RKO (cell line): ENCODE results near the gene NKX6-1.
A peak's percentile ranks its signal among the peaks of the same experiment; 100 is the strongest.

Source experiments
- DNase-seq: peaks from one replicate; pipeline ENCODE4 v3.0.0-alpha.2; 2016; ENCODE audit warnings: low spot score

NKX6-1 gene

DNA sequence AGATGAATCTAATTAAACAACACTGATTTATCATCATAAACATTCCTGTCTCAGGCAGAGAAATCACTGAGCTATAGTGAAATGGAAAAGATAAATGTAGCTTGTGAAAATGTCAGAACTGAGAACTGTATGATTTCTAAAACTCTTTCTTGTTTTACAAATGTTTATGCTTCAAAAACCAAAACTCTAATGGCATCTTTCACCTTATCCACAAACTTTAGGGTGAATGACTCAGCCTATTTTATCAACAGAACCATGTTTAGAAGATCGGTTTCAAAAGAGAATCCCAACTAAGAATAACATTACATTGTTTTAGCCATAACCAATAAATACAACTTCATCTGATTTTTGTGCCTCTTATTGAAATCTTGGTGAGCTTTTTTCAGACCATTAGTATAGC, 21.4 kb downstream of the NKX6-1 start:
- DNase-seq, result no peak

DNA sequence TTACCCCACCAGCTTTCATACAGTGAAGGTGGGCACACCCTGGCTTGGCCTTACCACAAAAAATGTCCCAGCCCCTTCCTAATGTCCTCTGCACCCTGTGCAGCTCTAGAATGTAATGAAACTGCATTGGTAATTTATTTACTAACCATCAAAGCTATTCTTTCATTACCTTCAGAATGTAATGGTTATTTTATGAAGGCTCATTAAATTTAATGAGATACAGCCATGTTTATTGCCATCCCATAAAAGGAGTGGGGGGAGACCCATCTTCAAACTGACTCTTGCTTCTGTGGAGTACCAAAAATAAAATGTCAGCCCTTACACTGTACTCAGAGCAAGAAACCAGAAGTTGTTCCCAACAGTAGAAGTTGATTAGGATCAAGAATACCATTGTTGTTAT, 25.0 kb downstream of the NKX6-1 start:
- DNase-seq, result no peak

DNA sequence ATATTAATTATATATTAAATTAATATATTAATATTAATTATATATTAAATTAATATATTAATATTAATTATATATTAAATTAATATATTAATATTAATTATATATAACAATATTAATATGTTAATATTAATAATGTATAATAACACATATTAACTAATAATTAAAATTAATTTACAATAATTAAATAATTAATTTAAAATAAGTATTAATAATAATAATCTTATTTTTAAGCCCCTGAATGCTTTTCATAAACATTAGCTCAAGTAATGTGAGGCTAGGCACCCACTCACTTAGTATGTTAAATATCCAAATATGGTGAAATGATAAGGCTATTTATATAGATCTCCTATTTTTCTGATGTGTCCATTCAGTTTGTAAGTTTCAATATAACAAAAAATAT, 26.9 kb downstream of the NKX6-1 start:
- no peak for DNase-seq

DNA sequence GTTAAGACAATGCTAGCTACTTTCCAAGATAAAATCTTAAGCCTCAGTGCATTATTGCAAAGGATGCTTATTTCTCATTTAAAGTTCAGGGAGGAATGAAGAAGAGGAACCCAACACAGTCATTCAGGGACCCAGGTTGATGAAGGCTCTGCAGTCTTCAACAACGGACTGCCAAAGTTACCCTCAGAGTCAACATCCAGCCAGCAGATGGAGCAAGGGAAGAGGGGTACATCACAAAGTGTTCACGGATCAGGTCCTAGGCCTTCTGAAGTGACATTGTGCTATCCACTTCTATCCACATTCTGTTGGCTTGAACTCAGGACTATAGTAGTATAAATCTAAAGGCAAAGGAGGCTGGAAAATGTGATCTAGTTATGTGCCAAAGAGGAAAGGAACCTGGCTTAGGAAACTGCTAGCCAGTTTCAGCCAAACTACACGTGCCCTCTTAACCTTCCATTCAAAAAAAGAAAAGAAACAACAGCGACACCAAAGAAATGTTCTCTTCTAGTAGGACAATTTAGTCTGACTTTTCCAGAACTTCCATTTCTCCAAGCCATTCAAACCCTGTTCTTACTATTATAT, 28.8 kb downstream of the NKX6-1 start:
- peak; percentile 6 for DNase-seq

DNA sequence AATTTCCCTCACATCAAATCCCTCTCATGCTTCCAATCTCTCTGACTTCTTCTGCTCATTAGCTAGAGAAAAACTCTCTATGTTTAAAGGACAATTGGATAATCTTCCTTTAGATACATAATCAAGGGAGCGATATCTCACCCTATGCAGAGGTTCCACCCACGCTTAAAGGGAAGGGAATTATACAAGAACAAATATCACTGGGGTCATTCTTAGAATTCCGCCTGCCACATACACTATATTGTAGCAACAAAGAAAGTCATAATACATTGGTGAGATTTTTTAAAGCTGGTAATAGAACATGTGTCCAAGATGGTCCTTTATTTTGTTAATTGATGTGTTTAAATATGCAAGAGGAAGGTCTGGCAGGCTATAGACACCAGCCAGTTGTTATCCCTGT, 31.5 kb downstream of the NKX6-1 start:
- no peak for DNase-seq

DNA sequence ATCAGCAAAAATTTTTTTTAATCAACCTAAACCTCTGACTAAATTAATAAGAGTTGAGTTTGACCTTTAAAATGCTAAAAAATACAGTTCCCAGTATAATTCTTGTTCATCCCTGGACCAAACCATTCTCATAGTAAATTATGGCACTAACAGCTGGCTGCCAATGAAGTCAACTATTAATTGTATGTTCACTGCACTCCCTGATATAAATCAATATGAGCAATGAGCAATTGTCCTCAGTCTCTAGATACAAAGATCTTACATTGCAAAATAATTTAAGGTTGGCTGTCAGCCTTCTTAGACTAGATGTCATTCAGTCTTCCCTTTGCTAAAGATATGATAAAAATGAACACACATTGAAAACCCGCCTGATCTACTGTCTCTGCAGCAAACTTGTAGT, 39.3 kb downstream of the NKX6-1 start:
- no peak for DNase-seq

DNA sequence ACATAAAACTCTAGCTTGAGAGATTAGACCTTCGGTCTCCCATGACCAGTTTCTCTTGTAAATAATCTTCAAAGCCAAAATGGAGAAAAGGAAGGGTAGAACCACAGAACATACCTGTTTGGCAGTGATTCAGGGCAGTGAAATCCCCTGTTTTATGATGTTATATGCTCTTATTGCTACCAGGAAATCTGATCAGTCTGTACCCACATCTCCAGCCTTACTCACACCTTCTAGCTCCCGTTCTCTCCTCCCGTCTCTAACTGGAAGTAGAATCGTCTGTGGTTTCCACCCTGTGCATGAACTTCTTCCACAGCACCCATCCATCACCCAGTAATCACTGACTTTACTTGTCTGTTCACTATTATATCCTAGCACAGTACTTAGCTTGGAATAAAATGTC, 42.9 kb downstream of the NKX6-1 start:
- DNase-seq, result no peak

DNA sequence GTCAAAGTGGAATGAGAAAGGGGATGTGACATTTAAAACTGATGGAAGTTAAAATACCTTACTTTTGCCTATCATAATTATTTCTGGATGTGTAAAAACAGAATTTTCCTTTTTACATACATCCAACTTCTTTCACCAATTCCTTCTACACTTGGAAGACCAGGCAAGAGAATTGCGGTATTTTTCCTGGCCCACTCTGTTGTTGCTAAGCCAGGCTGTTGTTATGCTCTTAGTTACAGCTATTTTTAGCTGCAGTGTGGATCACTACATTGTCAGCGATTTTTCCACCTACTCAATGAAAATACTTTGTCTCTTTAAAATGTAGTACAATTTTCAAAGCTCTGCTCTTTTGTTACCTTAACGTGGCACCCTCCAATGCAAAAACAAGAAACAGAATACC, 43.4 kb downstream of the NKX6-1 start:
- no peak for DNase-seq

DNA sequence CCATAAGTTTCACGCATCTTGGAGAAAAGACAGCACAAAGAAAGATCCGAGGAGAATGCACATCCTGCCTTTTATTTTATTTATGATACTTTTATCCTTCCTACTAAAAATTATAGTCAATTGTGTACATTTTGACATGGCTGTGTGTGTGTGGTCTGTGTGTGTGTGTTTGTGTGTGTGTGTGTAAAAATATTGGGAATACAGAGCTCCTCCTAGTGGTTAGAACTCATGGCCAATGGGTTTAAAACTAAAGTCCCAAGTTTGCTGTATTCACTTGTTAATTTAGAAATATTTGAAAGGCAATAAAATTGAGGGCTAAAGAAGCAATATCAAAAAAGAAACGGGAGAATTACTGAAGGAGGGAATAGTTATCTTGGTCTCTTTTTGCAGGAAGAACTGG, 47.5 kb downstream of the NKX6-1 start:
- peak; percentile 16 for DNase-seq

DNA sequence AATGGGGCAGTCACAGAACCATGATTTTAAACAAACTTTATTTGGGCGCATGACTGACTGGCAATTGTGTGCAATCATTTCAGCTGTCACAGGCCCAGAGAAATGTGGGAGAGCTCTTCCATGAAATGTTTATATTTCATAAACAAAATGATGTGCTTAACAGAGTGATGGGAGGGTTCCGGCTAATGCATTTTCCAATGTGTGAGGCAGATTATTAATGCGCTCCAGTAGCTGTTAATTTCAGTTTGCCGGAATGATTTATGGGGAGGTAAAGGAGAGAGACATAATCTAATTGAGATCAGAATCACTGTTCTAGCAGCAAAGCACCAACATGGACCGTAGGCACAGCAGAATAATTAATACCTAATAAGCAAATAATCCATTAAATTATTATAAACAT, 55.6 kb downstream of the NKX6-1 start:
- DNase-seq, result no peak

DNA sequence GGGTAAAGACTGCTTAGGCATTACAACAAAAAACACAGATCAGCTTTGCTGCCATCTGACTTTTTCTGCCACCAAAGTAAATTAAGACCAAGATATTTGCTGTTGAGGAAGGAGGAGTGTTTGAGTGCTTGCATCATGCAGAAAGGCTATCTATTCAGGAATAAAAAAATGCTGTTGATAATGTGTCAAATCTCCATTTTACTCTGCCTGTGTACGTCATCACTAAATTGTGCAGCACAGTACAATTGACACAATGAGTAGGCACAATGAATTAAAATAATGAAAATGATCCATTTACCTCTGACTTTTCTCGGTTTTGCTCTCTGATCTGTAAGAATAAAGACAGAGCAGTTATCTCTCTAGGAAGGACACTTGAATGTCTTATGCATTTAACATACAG, 56.3 kb downstream of the NKX6-1 start:
- DNase-seq, result no peak
